IMR-90 (cell line): ENCODE results near the gene CNP. TPM values are rescaled to one million over a fixed set of nuclear protein-coding genes. Genes with fewer than 3 reads are reported as not detected.

ENCODE experiments used
- ATAC-seq: fragments of 200-7000 bp; cut with Tn5 transposase; 2 replicates; pipeline ENCODE4 v1.9.1; 2020; ENCODE audit warnings: low read depth, mild to moderate bottlenecking, moderate library complexity
- BruUV-seq: library from RNA; stranded (reverse); fragments of 400-500 nt; replicated peaks from 2 replicates; lab custom pipeline; 2021; lab: Mats Ljungman, UMichigan
- CTCF ChIA-PET: fragments of 300-600 bp; formaldehyde crosslinking; extraction: SDS; loops from one replicate; lab custom pipeline; 2021; ENCODE audit warnings: antibody characterized with exemption; lab: Yijun Ruan, JAX
- POLR2A ChIA-PET: fragments of 300-600 bp; sonication (Branson Sonifier 250); formaldehyde crosslinking; loops from one replicate; lab custom pipeline; 2022; ENCODE audit warnings: antibody characterized with exemption; ENCODE audit not compliant: unreplicated experiment; lab: Charles Lee
- DNase-seq: peaks from one replicate; pipeline ENCODE4 v3.0.0; 2013
- H2AFZ ChIP-seq: replicated peaks from 2 replicates; pipeline ENCODE3; 2013; ENCODE audit warnings: low read length, mild to moderate bottlenecking; ENCODE audit not compliant: poor library complexity
- H2AK5ac ChIP-seq: 2 replicates; pipeline ENCODE4 v1.6.1; 2013; ENCODE audit warnings: low read depth, low read length, inconsistent platforms
- H2AK9ac ChIP-seq: replicated peaks from 2 replicates; pipeline ENCODE3; 2013; ENCODE audit warnings: mild to moderate bottlenecking, low read depth, low read length, moderate library complexity; ENCODE audit not compliant: poor library complexity
- H2BK120ac ChIP-seq: 2 replicates; pipeline ENCODE4 v1.6.1; 2013; ENCODE audit warnings: low read depth, low read length, inconsistent platforms
- H2BK15ac ChIP-seq: 3 replicates; pipeline ENCODE4 v1.6.1; 2013; ENCODE audit warnings: low read depth, low read length, inconsistent platforms
- H2BK20ac ChIP-seq: 2 replicates; pipeline ENCODE4 v1.6.1; 2013; ENCODE audit warnings: low read depth, mild to moderate bottlenecking, inconsistent platforms, low read length, moderate library complexity
- H2BK5ac ChIP-seq: 2 replicates; pipeline ENCODE4 v1.6.1; 2013; ENCODE audit warnings: mild to moderate bottlenecking, low read depth, low read length, inconsistent platforms; ENCODE audit not compliant: poor library complexity, severe bottlenecking
- H3K14ac ChIP-seq: replicated peaks from 2 replicates; pipeline ENCODE4 v1.6.1; 2013; ENCODE audit warnings: low read depth, low read length, inconsistent platforms
- H3K18ac ChIP-seq: 2 replicates; pipeline ENCODE4 v1.6.1; 2013; ENCODE audit warnings: low read depth, low read length, control low read depth
- H3K23ac ChIP-seq: 2 replicates; pipeline ENCODE4 v1.6.1; 2013; ENCODE audit warnings: low read depth, low read length, inconsistent platforms
- H3K27ac ChIP-seq: 2 replicates; pipeline ENCODE4 v1.5.1; 2013; ENCODE audit warnings: mild to moderate bottlenecking, control low read depth, low read length; ENCODE audit not compliant: insufficient read depth
- H3K27me3 ChIP-seq: 2 replicates; pipeline ENCODE4 v1.6.1; 2013; ENCODE audit warnings: low read length; ENCODE audit not compliant: control insufficient read depth, insufficient read depth
- H3K36me3 ChIP-seq: 2 replicates; pipeline ENCODE4 v1.6.1; 2013; ENCODE audit warnings: low read length, mixed read lengths; ENCODE audit not compliant: control insufficient read depth, insufficient read depth
- H3K4ac ChIP-seq: 2 replicates; pipeline ENCODE4 v1.6.1; 2013; ENCODE audit warnings: low read depth, low read length, inconsistent platforms
- H3K4me1 ChIP-seq: 2 replicates; pipeline ENCODE4 v1.6.1; 2013; ENCODE audit warnings: low read length, mixed read lengths; ENCODE audit not compliant: control insufficient read depth, insufficient read depth
- H3K4me2 ChIP-seq: 2 replicates; pipeline ENCODE4 v1.6.1; 2013; ENCODE audit warnings: low read depth, mild to moderate bottlenecking, control low read depth, low read length, moderate library complexity
- H3K4me3 ChIP-seq: 2 replicates; pipeline ENCODE4 v1.5.1; 2013; ENCODE audit warnings: low read depth, mild to moderate bottlenecking, control low read depth, low read length, moderate library complexity; ENCODE audit not compliant: insufficient read depth
- H3K56ac ChIP-seq: 2 replicates; pipeline ENCODE4 v1.6.1; 2013; ENCODE audit warnings: low read length, inconsistent platforms; ENCODE audit not compliant: insufficient read depth; ENCODE audit errors: extremely low read depth
- H3K79me1 ChIP-seq, 2 experiments: 2 replicates each; pipeline ENCODE4 v1.6.1; 2013; ENCODE audit warnings: low read length in 2 of 2, inconsistent platforms in 1 of 2, low read depth in 1 of 2
- H3K9ac ChIP-seq: 2 replicates; pipeline ENCODE4 v1.6.1; 2013; ENCODE audit warnings: low read depth, low read length, control low read depth
- H3K9me1 ChIP-seq: 2 replicates; pipeline ENCODE4 v1.6.1; 2013; ENCODE audit warnings: low read length, inconsistent platforms; ENCODE audit not compliant: insufficient read depth
- H3K9me3 ChIP-seq: 2 replicates; pipeline ENCODE4 v1.6.1; 2013; ENCODE audit warnings: low read length; ENCODE audit not compliant: control insufficient read depth, insufficient read depth
- H4K20me1 ChIP-seq: 2 replicates; pipeline ENCODE4 v1.6.1; 2013; ENCODE audit warnings: low read length, inconsistent platforms; ENCODE audit not compliant: insufficient read depth
- H4K5ac ChIP-seq: 2 replicates; pipeline ENCODE4 v1.6.1; 2013; ENCODE audit warnings: mild to moderate bottlenecking, low read depth, low read length, control low read depth
- H4K8ac ChIP-seq, 2 experiments: 2 replicates each; pipeline ENCODE4 v1.6.1; 2013; ENCODE audit warnings: low read depth in 2 of 2, low read length in 2 of 2, control low read depth in 1 of 2, inconsistent platforms in 1 of 2
- H4K91ac ChIP-seq: 2 replicates; pipeline ENCODE4 v1.6.1; 2013; ENCODE audit warnings: low read depth, low read length, inconsistent platforms; ENCODE audit not compliant: insufficient read depth
- BHLHE40 ChIP-seq: fragments of 150-350 bp; IDR thresholded peaks from 2 replicates; pipeline ENCODE4 v1.6.1; 2016; ENCODE audit warnings: mild to moderate bottlenecking, low read depth, low read length
- CEBPB ChIP-seq: IDR thresholded peaks from 2 replicates; pipeline ENCODE4 v1.6.1; 2012; ENCODE audit warnings: low read depth, low read length, improper control_type of control experiment
- MAFK ChIP-seq: IDR thresholded peaks from 2 replicates; pipeline ENCODE4 v1.6.1; 2012; ENCODE audit warnings: low read depth, low read length, improper control_type of control experiment
- MAZ ChIP-seq: IDR thresholded peaks from 2 replicates; pipeline ENCODE4 v1.6.1; 2012; ENCODE audit warnings: low read depth, mild to moderate bottlenecking, low read length, improper control_type of control experiment, moderate library complexity, borderline replicate concordance
- MXI1 ChIP-seq: IDR thresholded peaks from 2 replicates; pipeline ENCODE4 v1.6.1; 2012; ENCODE audit warnings: low read depth, mild to moderate bottlenecking, low read length, moderate library complexity, borderline replicate concordance
- NFE2L2 ChIP-seq: fragments of 150-350 bp; IDR thresholded peaks from 2 replicates; pipeline ENCODE4 v1.6.1; 2016; ENCODE audit warnings: low read depth, mild to moderate bottlenecking, low read length
- POLR2A ChIP-seq: IDR thresholded peaks from 2 replicates; pipeline ENCODE4 v1.6.1; 2012; ENCODE audit warnings: mild to moderate bottlenecking, low read depth, low read length
- RAD21 ChIP-seq: IDR thresholded peaks from 2 replicates; pipeline ENCODE4 v1.6.1; 2012; ENCODE audit warnings: low read length, improper control_type of control experiment
- RFX5 ChIP-seq: IDR thresholded peaks from 2 replicates; pipeline ENCODE4 v1.8.0; 2012; ENCODE audit warnings: low read depth, mild to moderate bottlenecking, low read length, moderate library complexity
- SMC3 ChIP-seq: fragments of 150-350 bp; IDR thresholded peaks from 2 replicates; pipeline ENCODE4 v1.6.1; 2016; ENCODE audit warnings: low read depth, mild to moderate bottlenecking, antibody characterized with exemption, low read length, moderate library complexity
- WGBS, 2 experiments: methylation state at CpG; one replicate each; pipeline versions ENCODE4 v1.1.5 to v1.1.7; 2013; ENCODE audit warnings: missing lambda C conversion rate in 2 of 2; ENCODE audit not compliant: insufficient read length in 1 of 2; ENCODE audit errors: extremely low coverage in 2 of 2; 5-methylcytosine and 5-hydroxymethylcytosine counted together
- dilution Hi-C: fragments of 300-500 bp; cut with HindIII; formaldehyde crosslinking; loops from one replicate; pipeline ENCODE4 v1.14.3; 2018; ENCODE audit warnings: low sequenced_read_pairs; ENCODE audit not compliant: unreplicated experiment
- in situ Hi-C: fragments of 300-500 bp; cut with MboI; formaldehyde crosslinking; loops from 3 replicates; pipeline ENCODE4 v1.14.3; 2019; ENCODE audit warnings: low sequenced_read_pairs, inconsistent platforms, mixed read lengths
- intact Hi-C: fragments of 100-400 bp; cut with micrococcal nuclease; formaldehyde crosslinking; loops from 2 replicates; pipeline ENCODE4 v1.10.0; 2022
- polyA plus RNA-seq, 3 experiments: library from polyadenylated mRNA; depleted of rRNA; stranded (reverse); fragments of >200 nt; gene quantifications; 2 replicates each; pipeline ENCODE4 v1.2.3, GENCODE V29; 2012; ENCODE audit warnings: low replicate concordance in 1 of 3
- total RNA-seq: library from RNA; depleted of rRNA; stranded (reverse); fragments of >200 nt; gene quantifications from 2 replicates; pipeline ENCODE4 v1.2.3, GENCODE V29; 2012

Gene CNP
- total and polyA plus RNA-seq, 2 of the 4 experiments (the other 2 are of a cell fraction) = 45.5 to 46.4 TPM

GRCh38 chr17:41935641-41936040 lies 31.0 kb upstream of the CNP start:
- no peaks in the 10 kb centered on the region for H3K9me3 ChIP-seq
- DNase-seq = no peak
- H3K23ac ChIP-seq = no peak overlapping the region
- no peak overlapping the region for H3K14ac ChIP-seq
- no peak overlapping the region for H2BK15ac ChIP-seq
- no peak overlapping the region for H4K5ac ChIP-seq
- 88% methylated on average over 3 of the region's 6 CpGs; no CpG with 5 or more reads in 1 of the 2 experiments for WGBS, 2 experiments
- no peak overlapping the region for H2AK9ac ChIP-seq
- intact Hi-C loops = no loop called here
- BruUV-seq = no TSS peak
- H4K20me1 ChIP-seq = no peaks in the 10 kb centered on the region
- POLR2A ChIA-PET = no interaction called here
- no peak overlapping the region for H3K27ac ChIP-seq
- no peak for TF ChIP-seq CEBPB
- no peak for TF ChIP-seq MAZ
- TF ChIP-seq POLR2A = no peak
- TF ChIP-seq RAD21 = no peak
- no peak for TF ChIP-seq NFE2L2
- no peak for TF ChIP-seq RFX5
- no peak for TF ChIP-seq SMC3
- no peak for TF ChIP-seq BHLHE40
- TF ChIP-seq MAFK = no peak
- TF ChIP-seq MXI1 = no peak
- dilution Hi-C loops = no loop called here
- CTCF ChIA-PET = no interaction called here
- peaks cover 3 to 5% of the 10 kb centered on the region in 2 experiments; a peak in 1 of 4 replicates for H3K79me1 ChIP-seq
- no peak overlapping the region for H4K91ac ChIP-seq
- H3K27me3 ChIP-seq = no peaks in the 10 kb centered on the region
- no peak for ATAC-seq
- no peak overlapping the region for H2BK120ac ChIP-seq
- no peak overlapping the region for H3K4ac ChIP-seq
- no peak overlapping the region for H2AK5ac ChIP-seq
- no peak overlapping the region for H2BK20ac ChIP-seq
- no peak overlapping the region for H4K8ac ChIP-seq
- in situ Hi-C loops = no loop called here
- no peak overlapping the region for H3K56ac ChIP-seq
- H3K36me3 ChIP-seq = peaks cover 3% of the 10 kb centered on the region
- no peak overlapping the region for H3K4me3 ChIP-seq
- H3K9ac ChIP-seq = no peak overlapping the region
- H2BK5ac ChIP-seq = no peak overlapping the region
- no peak overlapping the region for H2AFZ ChIP-seq
- H3K9me1 ChIP-seq = peaks cover 5% of the 10 kb centered on the region
- H3K4me2 ChIP-seq = no peak overlapping the region
- H3K4me1 ChIP-seq = no peaks in the 10 kb centered on the region; the same call in 1 of the 2 replicates
- no peak overlapping the region for H3K18ac ChIP-seq
